ENCODE measurements around the gene TMBIM4. TPM values are rescaled to one million over a fixed set of nuclear protein-coding genes. Genes with fewer than 3 reads are reported as not detected.

TMBIM4 gene
- total and polyA plus RNA-seq, 2 experiments from 2014 or later = 59.6 to 63.6 TPM

DNA sequence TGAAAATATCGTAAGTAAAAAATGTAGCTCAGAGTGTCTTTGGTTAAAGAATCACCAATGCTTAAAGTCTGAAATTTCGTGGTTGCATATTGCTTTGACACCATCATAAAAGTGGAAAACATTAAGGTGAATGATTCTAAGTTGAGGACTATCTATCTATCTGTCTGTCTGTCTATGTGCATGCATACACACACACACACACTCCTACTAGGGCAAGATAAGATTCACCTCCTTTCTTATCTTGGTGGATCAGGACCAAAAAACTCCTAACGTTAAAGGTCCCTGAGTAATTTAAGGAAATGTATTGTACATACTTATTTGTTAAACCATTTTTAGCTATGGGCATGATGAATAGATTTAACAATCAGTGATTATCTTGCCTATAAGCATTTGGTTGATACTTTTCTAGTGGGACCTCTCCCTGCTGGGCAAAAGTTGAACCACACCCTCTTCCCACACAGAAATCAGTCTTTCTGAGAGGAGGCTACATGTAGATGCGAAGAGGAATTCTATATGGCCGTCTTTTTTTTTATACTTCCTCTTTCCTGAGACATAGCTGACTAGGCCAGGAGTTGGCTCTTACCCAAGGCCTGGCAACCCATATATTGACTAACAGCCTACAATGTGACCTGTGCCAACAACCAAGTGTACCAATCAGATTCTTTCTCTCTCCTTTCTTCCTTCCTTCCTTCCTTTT, 19.9 kb downstream of the TMBIM4 start:
- Histone ChIP-seq H3K4me1 (ENCODE audit: insufficient read depth) (peaks cover 2% of the 10 kb centered on the region; the same call in 1 of the 2 replicates), H3F3A (replicated peaks; ENCODE audit: low read depth) (no peaks in the 10 kb centered on the region), H3K27ac (ENCODE audit: low read depth) (no peak overlapping the region), H3K9me2 (ENCODE audit: insufficient read depth) (no peaks in the 10 kb centered on the region), H3K36me3 (ENCODE audit: insufficient read depth) (no peaks in the 10 kb centered on the region), H3K4me3 (no peak overlapping the region), H3K4me2 (no peak overlapping the region), H3K79me2 (replicated peaks; ENCODE audit: insufficient read depth) (no peaks in the 10 kb centered on the region), H3K27me3 (ENCODE audit: insufficient read depth) (no peaks in the 10 kb centered on the region), H2AFZ (no peak overlapping the region), H4K20me1 (replicated peaks; ENCODE audit: insufficient read depth) (no peaks in the 10 kb centered on the region)
- Mint-ChIP-seq H3K4me1 (peaks cover 4% of the 10 kb centered on the region), H3K9me3 (no peaks in the 10 kb centered on the region), H3K4me3 (no peak overlapping the region), H3K27ac (no peak overlapping the region), H3K27me3 (ENCODE audit: insufficient read depth, low read depth, poor library complexity) (peaks cover 2% of the 10 kb centered on the region), H3K36me3 (ENCODE audit: low read depth) (peaks cover 6% of the 10 kb centered on the region; the same call in 2 of the 3 replicates)
- DNase-seq (ENCODE audit: low spot score) = peak; percentile 43
- TF ChIP-seq JUNB (IDR thresholded peaks at IDR 0.05; ENCODE audit: unreplicated experiment) = no peak
- no peak for TF ChIP-seq POLR2AphosphoS5 (IDR thresholded peaks at IDR 0.05; ENCODE audit: low read depth)
- TF ChIP-seq, protein P1, sequence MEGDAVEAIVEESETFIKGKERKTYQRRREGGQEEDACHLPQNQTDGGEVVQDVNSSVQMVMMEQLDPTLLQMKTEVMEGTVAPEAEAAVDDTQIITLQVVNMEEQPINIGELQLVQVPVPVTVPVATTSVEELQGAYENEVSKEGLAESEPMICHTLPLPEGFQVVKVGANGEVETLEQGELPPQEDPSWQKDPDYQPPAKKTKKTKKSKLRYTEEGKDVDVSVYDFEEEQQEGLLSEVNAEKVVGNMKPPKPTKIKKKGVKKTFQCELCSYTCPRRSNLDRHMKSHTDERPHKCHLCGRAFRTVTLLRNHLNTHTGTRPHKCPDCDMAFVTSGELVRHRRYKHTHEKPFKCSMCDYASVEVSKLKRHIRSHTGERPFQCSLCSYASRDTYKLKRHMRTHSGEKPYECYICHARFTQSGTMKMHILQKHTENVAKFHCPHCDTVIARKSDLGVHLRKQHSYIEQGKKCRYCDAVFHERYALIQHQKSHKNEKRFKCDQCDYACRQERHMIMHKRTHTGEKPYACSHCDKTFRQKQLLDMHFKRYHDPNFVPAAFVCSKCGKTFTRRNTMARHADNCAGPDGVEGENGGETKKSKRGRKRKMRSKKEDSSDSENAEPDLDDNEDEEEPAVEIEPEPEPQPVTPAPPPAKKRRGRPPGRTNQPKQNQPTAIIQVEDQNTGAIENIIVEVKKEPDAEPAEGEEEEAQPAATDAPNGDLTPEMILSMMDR (conservative IDR thresholded peaks at IDR 0.05; ENCODE audit: low read depth in 2 of 2) = 0 out of 4 replicates have a peak, but pooled peaks of 1 of the 2 experiments have one; percentile 10
- no peak for ATAC-seq

DNA sequence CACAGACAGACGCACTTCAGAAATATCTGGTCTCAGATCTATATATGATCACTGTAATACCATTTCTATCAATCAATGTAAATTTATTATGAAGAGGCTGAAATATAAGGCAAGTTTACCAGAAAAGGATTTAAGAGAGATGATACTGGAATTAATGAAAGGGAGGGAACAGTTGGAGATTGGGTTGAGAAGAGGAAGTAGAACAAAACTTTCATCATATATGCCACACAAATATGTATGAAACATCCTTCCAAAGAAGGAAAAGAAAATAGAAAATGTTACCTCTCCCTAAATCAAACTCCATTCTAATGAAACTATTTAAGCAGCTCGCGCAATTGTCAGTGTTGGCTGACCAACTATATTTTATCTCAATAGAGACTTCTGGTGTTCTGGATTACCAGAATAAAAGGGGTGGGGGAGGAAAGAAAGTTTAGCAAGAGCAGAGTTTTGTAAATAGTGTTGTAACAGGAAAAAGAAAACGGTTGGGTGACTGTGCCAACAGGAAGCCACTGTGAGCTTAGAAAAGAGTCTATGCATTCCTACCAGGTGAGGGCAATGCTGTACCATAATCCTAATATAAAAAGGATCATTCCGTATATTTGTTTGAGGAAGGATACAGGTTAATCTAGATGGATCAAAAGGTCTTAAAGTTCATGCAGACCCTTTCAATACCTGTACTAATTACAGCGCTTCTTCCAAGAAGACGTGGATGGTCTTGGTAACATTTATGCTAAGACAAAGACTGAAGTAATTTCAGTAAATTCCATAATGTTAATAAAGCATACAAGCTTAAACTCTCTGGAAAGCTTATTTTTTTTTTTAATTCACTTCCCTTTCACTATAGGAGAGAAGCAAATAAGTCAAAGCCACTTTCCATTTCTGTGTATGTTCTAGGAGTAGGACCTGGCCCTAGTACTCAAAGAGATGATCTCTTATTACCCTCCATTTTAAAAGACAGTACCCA, 24.7 kb downstream of the TMBIM4 start:
- Histone ChIP-seq H3K27me3 (ENCODE audit: insufficient read depth) (no peaks in the 10 kb centered on the region), H3K4me3 (no peak overlapping the region), H3K27ac (ENCODE audit: low read depth) (no peak overlapping the region), H3K4me1 (ENCODE audit: insufficient read depth) (peaks cover 2% of the 10 kb centered on the region; the same call in 1 of the 2 replicates), H3K79me2 (replicated peaks; ENCODE audit: insufficient read depth) (no peaks in the 10 kb centered on the region), H4K20me1 (replicated peaks; ENCODE audit: insufficient read depth) (no peaks in the 10 kb centered on the region), H3K36me3 (ENCODE audit: insufficient read depth) (peaks cover 5% of the 10 kb centered on the region; the same call in 1 of the 2 replicates), H3K9me2 (ENCODE audit: insufficient read depth) (no peaks in the 10 kb centered on the region), H3K4me2 (no peak overlapping the region), H3F3A (replicated peaks; ENCODE audit: low read depth) (no peaks in the 10 kb centered on the region), H2AFZ (no peak overlapping the region)
- Mint-ChIP-seq H3K36me3 (ENCODE audit: low read depth) (peaks cover 31% of the 10 kb centered on the region), H3K4me1 (peaks cover 7% of the 10 kb centered on the region), H3K4me3 (no peak overlapping the region), H3K9me3 (peaks cover 18% of the 10 kb centered on the region), H3K27ac (peak overlapping the region; percentile 85), H3K27me3 (ENCODE audit: insufficient read depth, low read depth, poor library complexity) (no peaks in the 10 kb centered on the region)
- TF ChIP-seq, protein P1 (conservative IDR thresholded peaks at IDR 0.05; ENCODE audit: low read depth in 2 of 2) = peak; percentile 81 to 89
- TF ChIP-seq, protein P2, sequence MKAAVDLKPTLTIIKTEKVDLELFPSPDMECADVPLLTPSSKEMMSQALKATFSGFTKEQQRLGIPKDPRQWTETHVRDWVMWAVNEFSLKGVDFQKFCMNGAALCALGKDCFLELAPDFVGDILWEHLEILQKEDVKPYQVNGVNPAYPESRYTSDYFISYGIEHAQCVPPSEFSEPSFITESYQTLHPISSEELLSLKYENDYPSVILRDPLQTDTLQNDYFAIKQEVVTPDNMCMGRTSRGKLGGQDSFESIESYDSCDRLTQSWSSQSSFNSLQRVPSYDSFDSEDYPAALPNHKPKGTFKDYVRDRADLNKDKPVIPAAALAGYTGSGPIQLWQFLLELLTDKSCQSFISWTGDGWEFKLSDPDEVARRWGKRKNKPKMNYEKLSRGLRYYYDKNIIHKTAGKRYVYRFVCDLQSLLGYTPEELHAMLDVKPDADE (IDR thresholded peaks at IDR 0.05) = no peak
- DNase-seq (ENCODE audit: low spot score) = peak; percentile 81
- peak; percentile 68 for ATAC-seq
